Caco-2 (cell line): ENCODE results near the gene UST. TPM values are rescaled to one million over a fixed set of nuclear protein-coding genes. Genes with fewer than 3 reads are reported as not detected.

Source experiments
- BruUV-seq: library from RNA; stranded (reverse); fragments of 400-500 nt; replicated peaks from 2 replicates; lab custom pipeline; 2021; lab: Mats Ljungman, UMichigan
- CTCF ChIA-PET: fragments of 300-600 bp; sonication (Branson Sonifier 250); formaldehyde crosslinking; loops from one replicate; lab custom pipeline; 2022; ENCODE audit warnings: antibody characterized with exemption; lab: Charles Lee
- POLR2A ChIA-PET: fragments of 300-600 bp; sonication (Branson Sonifier 250); formaldehyde crosslinking; loops from one replicate; lab custom pipeline; 2022; ENCODE audit warnings: antibody characterized with exemption; lab: Charles Lee
- DNase-seq, 2 experiments: peaks; one replicate each; pipeline versions ENCODE4 v3.0.0 to v3.0.0-alpha.2; 2020 to 2022
- H3K27me3 ChIP-seq: replicated peaks from 2 replicates; pipeline ENCODE4 v1.6.0; 2011; ENCODE audit warnings: low read length; ENCODE audit not compliant: control insufficient read depth, insufficient read depth
- H3K36me3 ChIP-seq: 2 replicates; pipeline ENCODE4 v1.5.1; 2011; ENCODE audit warnings: low read length; ENCODE audit not compliant: control insufficient read depth, insufficient read depth
- H3K4me1 ChIP-seq: fragments of 250-450 bp; sonication (Bioruptor Pico); 2 replicates; pipeline ENCODE4 v1.5.1; 2020; ENCODE audit warnings: mild to moderate bottlenecking
- H3K4me3 ChIP-seq: 2 replicates; pipeline ENCODE4 v1.5.1; 2011; ENCODE audit warnings: low read depth, mild to moderate bottlenecking, control low read depth, low read length
- H3K9me3 ChIP-seq: fragments of 250-450 bp; sonication (Bioruptor Pico); 2 replicates; pipeline ENCODE4 v1.5.1; 2020; ENCODE audit warnings: mild to moderate bottlenecking, moderate library complexity
- H3K27ac Mint-ChIP-seq: one replicate; pipeline ENCODE4 v1.8.0; 2022; ENCODE audit warnings: mixed read lengths; ENCODE audit not compliant: unreplicated experiment
- H3K27me3 Mint-ChIP-seq: one replicate; pipeline ENCODE4 v1.8.0; 2022; ENCODE audit warnings: mixed read lengths; ENCODE audit not compliant: insufficient read depth, unreplicated experiment
- H3K36me3 Mint-ChIP-seq: one replicate; pipeline ENCODE4 v1.8.0; 2022; ENCODE audit warnings: mild to moderate bottlenecking, mixed read lengths; ENCODE audit not compliant: insufficient read depth, unreplicated experiment
- H3K4me1 Mint-ChIP-seq: one replicate; pipeline ENCODE4 v1.8.0; 2022; ENCODE audit warnings: low read depth, mixed read lengths; ENCODE audit not compliant: unreplicated experiment
- H3K4me3 Mint-ChIP-seq: one replicate; pipeline ENCODE4 v1.8.0; 2022; ENCODE audit warnings: mild to moderate bottlenecking, moderate library complexity, mixed read lengths; ENCODE audit not compliant: unreplicated experiment
- H3K9me3 Mint-ChIP-seq: one replicate; pipeline ENCODE4 v1.8.0; 2022; ENCODE audit warnings: mixed read lengths; ENCODE audit not compliant: unreplicated experiment
- CTCF ChIP-seq, 2 experiments: fragments of 200-600 bp in 1 of 2; IDR thresholded peaks; 1 replicate in 1 of 2; 2 replicates in 1 of 2; pipeline versions ENCODE4 v1.5.1 to v1.8.0; 2011 to 2022; ENCODE audit warnings: antibody characterized with exemption in 1 of 2, control low read depth in 1 of 2, inconsistent platforms in 1 of 2, low read depth in 1 of 2, low read length in 1 of 2, mild to moderate bottlenecking in 1 of 2, moderate library complexity in 1 of 2; ENCODE audit not compliant: insufficient read depth in 1 of 2, severe bottlenecking in 1 of 2, unreplicated experiment in 1 of 2
- intact Hi-C: fragments of 100-400 bp; cut with micrococcal nuclease; formaldehyde crosslinking; loops from one replicate; pipeline ENCODE4 v1.10.0; 2022; ENCODE audit not compliant: unreplicated experiment
- total RNA-seq: library from RNA; stranded (reverse); gene quantifications from 2 replicates; pipeline ENCODE4 v1.2.3, GENCODE V29; 2022

Gene UST
- total RNA-seq, 1 experiment from 2014 or later = not detected

- Mint-ChIP-seq H3K4me3 (no peak overlapping the region), H3K4me1 (no peaks in the 10 kb centered on the region), H3K9me3 (peaks cover 10% of the 10 kb centered on the region), H3K27ac (no peak overlapping the region), H3K27me3 (peaks cover 6% of the 10 kb centered on the region), H3K36me3 (no peaks in the 10 kb centered on the region)
- no peak for TF ChIP-seq CTCF (IDR thresholded peaks at IDR 0.05; ENCODE audit: insufficient read depth in 1 of 2, low read depth in 1 of 2, low read length in 1 of 2, severe bottlenecking in 1 of 2, unreplicated experiment in 1 of 2)
- CTCF ChIA-PET = no interaction called here
- Histone ChIP-seq H3K9me3 (no peaks in the 10 kb centered on the region; the same call in 1 of the 2 replicates), H3K36me3 (no peaks in the 10 kb centered on the region), H3K4me1 (no peaks in the 10 kb centered on the region), H3K4me3 (no peak overlapping the region), H3K27me3 (no peaks in the 10 kb centered on the region)
- POLR2A ChIA-PET = no interaction called here
- BruUV-seq = no TSS peak
- intact Hi-C loops = no loop called here
- DNase-seq = no peak
Measured at GRCh38 chr6:148727104-148727503, 19.7 kb upstream of the UST start.

DNA sequence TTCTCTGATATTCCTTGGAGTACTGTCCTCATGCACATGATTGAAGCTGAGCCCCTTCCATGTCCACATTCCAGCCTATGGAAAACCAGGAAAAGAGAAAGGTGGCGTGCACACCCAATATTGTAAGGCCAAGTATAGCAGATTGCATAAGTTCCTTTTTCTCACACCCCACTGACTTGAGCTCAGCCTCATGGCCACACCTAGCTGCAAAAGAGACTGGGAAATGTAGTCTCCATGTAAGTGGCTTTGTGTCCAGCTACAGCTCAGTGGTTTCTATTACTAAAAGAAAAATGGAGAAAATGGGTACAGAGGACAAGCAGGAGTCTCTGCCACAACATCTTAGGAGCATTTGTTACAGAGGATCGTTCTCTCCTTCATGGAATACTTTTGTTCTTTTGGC is 10.8 kb upstream of the UST start:
- H3K36me3 ChIP-seq = no peaks in the 10 kb centered on the region
- CTCF ChIA-PET = no interaction called here
- Mint-ChIP-seq H3K4me1 (no peaks in the 10 kb centered on the region), H3K4me3 (no peak overlapping the region), H3K27ac (no peak overlapping the region), H3K9me3 (no peaks in the 10 kb centered on the region), H3K27me3 (peaks cover 12% of the 10 kb centered on the region), H3K36me3 (no peaks in the 10 kb centered on the region)
- intact Hi-C loops = no loop called here
- no peaks in the 10 kb centered on the region for H3K27me3 ChIP-seq
- no TSS peak for BruUV-seq
- TF ChIP-seq CTCF (IDR thresholded peaks at IDR 0.05; ENCODE audit: insufficient read depth in 1 of 2, low read depth in 1 of 2, low read length in 1 of 2, severe bottlenecking in 1 of 2, unreplicated experiment in 1 of 2) = no peak
- POLR2A ChIA-PET = no interaction called here
- no peak overlapping the region for H3K4me3 ChIP-seq
- DNase-seq = no peak
- no peaks in the 10 kb centered on the region for H3K9me3 ChIP-seq
- no peaks in the 10 kb centered on the region for H3K4me1 ChIP-seq

- ChIA-PET CTCF (no interaction called here), POLR2A (no interaction called here)
- Mint-ChIP-seq H3K27ac (no peak overlapping the region), H3K9me3 (no peaks in the 10 kb centered on the region), H3K36me3 (no peaks in the 10 kb centered on the region), H3K4me1 (no peaks in the 10 kb centered on the region), H3K4me3 (no peak overlapping the region), H3K27me3 (peaks cover 18% of the 10 kb centered on the region)
- Histone ChIP-seq H3K4me1 (no peaks in the 10 kb centered on the region), H3K36me3 (no peaks in the 10 kb centered on the region), H3K27me3 (no peaks in the 10 kb centered on the region), H3K9me3 (no peaks in the 10 kb centered on the region), H3K4me3 (no peak overlapping the region)
- TF ChIP-seq CTCF (IDR thresholded peaks at IDR 0.05; ENCODE audit: insufficient read depth in 1 of 2, low read depth in 1 of 2, low read length in 1 of 2, severe bottlenecking in 1 of 2, unreplicated experiment in 1 of 2) = no peak
- no TSS peak for BruUV-seq
- no peak for DNase-seq
- intact Hi-C loops = no loop called here
Measured at GRCh38 chr6:148736774-148737412, 9.9 kb upstream of the UST start.
